Measurements from ENCODE around the gene LHX3.

LHX3 gene

DNA sequence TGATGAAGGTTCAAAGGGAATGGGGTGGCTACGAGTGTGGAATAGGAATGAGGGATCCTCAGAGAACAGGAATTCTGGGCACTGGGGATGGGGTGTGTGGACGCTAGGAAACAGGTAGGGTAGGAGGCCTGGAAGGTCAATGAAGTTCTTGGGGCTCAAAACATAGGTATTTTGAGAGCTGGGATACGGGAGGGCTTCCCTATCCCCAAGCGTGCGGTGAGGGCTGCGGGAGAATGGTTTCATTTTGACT lies 40.0 kb upstream of the LHX3 start:
- H2AFZ ChIP-seq (ENCODE audit: insufficient read depth, low read length, poor library complexity) = peak overlapping the region; percentile 37
- no peak overlapping the region for H3K23ac ChIP-seq (ENCODE audit: low read length)
- peak overlapping the region; percentile 93 for H3K4me3 ChIP-seq (ENCODE audit: low read depth, low read length)
- no peak overlapping the region for H4K8ac ChIP-seq (ENCODE audit: low read depth, low read length)
- no peak overlapping the region for H4K91ac ChIP-seq (ENCODE audit: low read depth, low read length)
- no peak overlapping the region for H3K14ac ChIP-seq (ENCODE audit: low read length)
- no peaks in the 10 kb centered on the region for H3K79me2 ChIP-seq (ENCODE audit: control insufficient read depth, insufficient read depth, low read length, poor library complexity)
- no peak overlapping the region for H2AK5ac ChIP-seq (ENCODE audit: low read length)
- H2BK5ac ChIP-seq (ENCODE audit: low read depth, low read length, poor library complexity) = no peak overlapping the region
- H3K4me2 ChIP-seq (ENCODE audit: low read length) = peak overlapping the region; percentile 81
- DNase-seq = no peak
- H3K9me3 ChIP-seq (ENCODE audit: insufficient read depth, low read depth, low read length) = no peaks in the 10 kb centered on the region
- no peaks in the 10 kb centered on the region for H3K36me3 ChIP-seq (ENCODE audit: control insufficient read depth in 1 of 2, insufficient read depth in 2 of 2, low read length in 2 of 2)
- H3K9ac ChIP-seq (ENCODE audit: low read length) = no peak overlapping the region
- no peak overlapping the region for H3K18ac ChIP-seq (ENCODE audit: low read length)
- no peak overlapping the region for H3K27ac ChIP-seq (ENCODE audit: low read depth, low read length)
- H3K4ac ChIP-seq (ENCODE audit: low read depth, low read length) = no peak overlapping the region
- no CpG with 5 or more reads among the region's 6 CpGs for WGBS (ENCODE audit: extremely low coverage, insufficient coverage, insufficient read length)
- H3K27me3 ChIP-seq (ENCODE audit: insufficient read depth, low read length) = no peaks in the 10 kb centered on the region
- peaks cover 9 to 12% of the 10 kb centered on the region in 2 experiments for H3K4me1 ChIP-seq (ENCODE audit: control insufficient read depth in 1 of 2, insufficient read depth in 2 of 2, low read length in 2 of 2)
- no peak overlapping the region for H2BK12ac ChIP-seq (ENCODE audit: low read length)
- no peaks in the 10 kb centered on the region for H3K79me1 ChIP-seq (ENCODE audit: low read length)
- no peak overlapping the region for H2BK120ac ChIP-seq (ENCODE audit: insufficient read depth, low read length, poor library complexity)
- no peak overlapping the region for H4K12ac ChIP-seq (ENCODE audit: low read depth, low read length)

DNA sequence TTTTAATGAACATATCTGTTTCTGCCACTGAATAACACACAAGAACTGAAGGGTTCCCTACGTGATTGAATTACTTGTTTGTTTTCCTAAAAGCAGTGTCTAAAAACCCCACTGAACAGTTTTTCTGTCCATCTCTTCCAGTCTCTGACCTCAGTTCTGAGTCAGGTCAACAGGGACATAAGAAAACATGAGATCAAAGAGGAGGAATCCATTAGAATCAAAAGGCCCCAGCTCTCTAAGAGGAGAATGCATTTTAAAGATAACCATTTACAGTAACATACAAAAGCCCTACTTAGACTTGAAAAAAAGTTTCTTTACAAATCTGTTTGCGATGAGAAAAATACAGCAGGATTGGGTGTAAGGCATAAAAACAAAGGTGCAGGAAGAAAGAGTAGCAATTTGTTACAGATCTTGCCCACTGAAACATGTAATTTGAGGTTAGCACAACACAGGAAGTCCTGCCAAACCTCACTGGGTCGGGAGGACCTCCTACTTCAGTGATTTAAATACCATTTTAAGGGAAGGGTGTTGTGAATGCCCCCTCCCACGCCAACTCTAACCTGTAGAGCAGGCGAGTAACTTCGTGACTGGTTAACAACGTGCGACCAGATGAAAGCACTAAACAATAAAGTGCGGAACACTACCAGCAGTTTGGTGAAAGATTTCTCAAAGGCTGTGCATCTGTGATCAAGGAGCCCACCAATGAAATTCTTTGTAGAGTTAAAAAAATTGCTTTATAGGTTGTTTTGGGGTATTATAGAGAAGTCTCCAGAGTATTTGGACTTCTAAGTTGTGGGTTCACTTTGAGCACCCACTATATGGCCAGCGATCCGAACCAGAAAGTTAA lies 39.4 kb upstream of the LHX3 start:
- no peak for DNase-seq
- Histone ChIP-seq H4K12ac (ENCODE audit: low read depth, low read length) (no peak overlapping the region), H2AFZ (ENCODE audit: insufficient read depth, low read length, poor library complexity) (no peak overlapping the region), H2BK12ac (ENCODE audit: low read length) (no peak overlapping the region), H3K4ac (ENCODE audit: low read depth, low read length) (no peak overlapping the region), H3K4me3 (ENCODE audit: low read depth, low read length) (no peak overlapping the region), H3K27me3 (ENCODE audit: insufficient read depth, low read length) (no peaks in the 10 kb centered on the region), H3K4me1 (ENCODE audit: control insufficient read depth in 1 of 2, insufficient read depth in 2 of 2, low read length in 2 of 2) (peaks cover 9 to 12% of the 10 kb centered on the region in 2 experiments), H3K18ac (ENCODE audit: low read length) (no peak overlapping the region), H2BK120ac (ENCODE audit: insufficient read depth, low read length, poor library complexity) (no peak overlapping the region), H4K91ac (ENCODE audit: low read depth, low read length) (no peak overlapping the region), H3K14ac (ENCODE audit: low read length) (no peak overlapping the region), H3K9ac (ENCODE audit: low read length) (no peak overlapping the region), H3K79me1 (ENCODE audit: low read length) (no peaks in the 10 kb centered on the region), H2AK5ac (ENCODE audit: low read length) (no peak overlapping the region), H3K27ac (ENCODE audit: low read depth, low read length) (no peak overlapping the region), H2BK5ac (ENCODE audit: low read depth, low read length, poor library complexity) (no peak overlapping the region), H3K4me2 (ENCODE audit: low read length) (peak overlapping the region; percentile 81), H3K9me3 (ENCODE audit: insufficient read depth, low read depth, low read length) (no peaks in the 10 kb centered on the region), H4K8ac (ENCODE audit: low read depth, low read length) (no peak overlapping the region), H3K36me3 (ENCODE audit: control insufficient read depth in 1 of 2, insufficient read depth in 2 of 2, low read length in 2 of 2) (no peaks in the 10 kb centered on the region), H3K79me2 (ENCODE audit: control insufficient read depth, insufficient read depth, low read length, poor library complexity) (no peaks in the 10 kb centered on the region), H3K23ac (ENCODE audit: low read length) (no peak overlapping the region)
- no CpG with 5 or more reads among the region's 11 CpGs for WGBS (ENCODE audit: extremely low coverage, insufficient coverage, insufficient read length)

DNA sequence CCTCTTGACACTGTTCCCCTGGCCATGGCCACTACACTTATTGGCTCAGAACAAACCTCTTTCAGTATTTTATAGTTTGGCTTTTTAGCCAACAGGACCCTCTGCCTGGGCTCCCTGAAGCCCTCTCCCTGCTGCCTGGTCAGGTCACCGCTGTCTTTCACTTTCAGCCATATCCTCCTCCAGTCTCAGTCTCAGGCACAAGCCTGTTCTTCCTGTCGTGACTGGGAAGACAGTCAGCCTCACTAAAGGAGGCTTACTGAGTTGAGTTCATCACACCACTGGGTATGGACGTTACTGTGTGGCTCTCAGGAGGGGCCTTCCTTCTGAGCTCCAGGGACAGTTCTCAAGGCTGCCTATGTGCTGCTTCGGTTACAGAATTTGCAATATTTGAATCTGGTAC lies 38.7 kb upstream of the LHX3 start:
- Histone ChIP-seq H3K4me1 (ENCODE audit: control insufficient read depth in 1 of 2, insufficient read depth in 2 of 2, low read length in 2 of 2) (peaks cover 9 to 12% of the 10 kb centered on the region in 2 experiments), H2BK5ac (ENCODE audit: low read depth, low read length, poor library complexity) (no peak overlapping the region), H2BK12ac (ENCODE audit: low read length) (no peak overlapping the region), H3K4ac (ENCODE audit: low read depth, low read length) (no peak overlapping the region), H3K18ac (ENCODE audit: low read length) (no peak overlapping the region), H3K27me3 (ENCODE audit: insufficient read depth, low read length) (no peaks in the 10 kb centered on the region), H2BK120ac (ENCODE audit: insufficient read depth, low read length, poor library complexity) (no peak overlapping the region), H3K79me2 (ENCODE audit: control insufficient read depth, insufficient read depth, low read length, poor library complexity) (no peaks in the 10 kb centered on the region), H3K79me1 (ENCODE audit: low read length) (no peaks in the 10 kb centered on the region), H2AK5ac (ENCODE audit: low read length) (no peak overlapping the region), H4K8ac (ENCODE audit: low read depth, low read length) (no peak overlapping the region), H3K36me3 (ENCODE audit: control insufficient read depth in 1 of 2, insufficient read depth in 2 of 2, low read length in 2 of 2) (no peaks in the 10 kb centered on the region), H3K14ac (ENCODE audit: low read length) (no peak overlapping the region), H3K9ac (ENCODE audit: low read length) (no peak overlapping the region), H3K27ac (ENCODE audit: low read depth, low read length) (no peak overlapping the region), H3K9me3 (ENCODE audit: insufficient read depth, low read depth, low read length) (no peaks in the 10 kb centered on the region), H4K12ac (ENCODE audit: low read depth, low read length) (no peak overlapping the region), H2AFZ (ENCODE audit: insufficient read depth, low read length, poor library complexity) (no peak overlapping the region), H4K91ac (ENCODE audit: low read depth, low read length) (no peak overlapping the region), H3K23ac (ENCODE audit: low read length) (no peak overlapping the region), H3K4me3 (ENCODE audit: low read depth, low read length) (no peak overlapping the region), H3K4me2 (ENCODE audit: low read length) (no peak overlapping the region)
- no peak for DNase-seq
- no CpG with 5 or more reads among the region's 4 CpGs for WGBS (ENCODE audit: extremely low coverage, insufficient coverage, insufficient read length)

DNA sequence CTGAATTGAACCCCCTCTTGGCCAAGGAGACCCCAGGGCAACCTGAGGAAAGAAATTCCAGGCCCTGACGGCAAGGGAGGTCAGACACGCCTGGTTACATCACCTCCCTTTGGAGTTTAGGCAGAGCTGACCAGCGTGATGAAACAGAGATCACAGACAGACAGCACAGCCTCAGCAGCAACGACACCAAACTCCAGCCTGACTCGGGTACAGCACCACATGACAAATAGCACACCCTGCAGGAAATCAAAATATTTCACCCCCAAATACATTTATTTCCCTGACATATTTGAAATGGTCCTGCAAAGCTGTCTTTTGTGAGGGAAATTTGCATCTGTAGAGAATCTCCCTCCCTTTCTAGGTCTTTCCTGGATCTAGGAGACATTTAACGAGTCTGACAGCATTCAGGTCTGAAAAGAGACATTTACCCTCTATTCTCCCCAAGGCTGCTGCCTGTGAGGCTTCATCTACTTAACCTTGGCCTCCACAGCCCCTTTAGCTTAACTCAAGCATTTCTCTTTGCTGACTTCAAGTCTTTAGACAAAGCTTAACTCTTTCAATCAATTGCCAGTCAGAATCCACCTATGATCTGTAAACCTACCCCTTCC lies 38.1 kb upstream of the LHX3 start:
- WGBS (ENCODE audit: extremely low coverage, insufficient coverage, insufficient read length) = no CpG with 5 or more reads among the region's 6 CpGs

More for the DNA sequence above, 38.1 kb upstream of the LHX3 start:
- Histone ChIP-seq H2BK120ac (ENCODE audit: insufficient read depth, low read length, poor library complexity) (no peak overlapping the region), H3K23ac (ENCODE audit: low read length) (no peak overlapping the region), H4K91ac (ENCODE audit: low read depth, low read length) (no peak overlapping the region), H3K36me3 (ENCODE audit: control insufficient read depth in 1 of 2, insufficient read depth in 2 of 2, low read length in 2 of 2) (no peaks in the 10 kb centered on the region), H3K4me2 (ENCODE audit: low read length) (no peak overlapping the region), H3K27me3 (ENCODE audit: insufficient read depth, low read length) (no peaks in the 10 kb centered on the region), H3K79me2 (ENCODE audit: control insufficient read depth, insufficient read depth, low read length, poor library complexity) (no peaks in the 10 kb centered on the region), H2AFZ (ENCODE audit: insufficient read depth, low read length, poor library complexity) (no peak overlapping the region), H3K4me1 (ENCODE audit: control insufficient read depth in 1 of 2, insufficient read depth in 2 of 2, low read length in 2 of 2) (peaks cover 8 to 11% of the 10 kb centered on the region in 2 experiments), H3K18ac (ENCODE audit: low read length) (no peak overlapping the region), H4K8ac (ENCODE audit: low read depth, low read length) (no peak overlapping the region), H3K14ac (ENCODE audit: low read length) (no peak overlapping the region), H4K12ac (ENCODE audit: low read depth, low read length) (no peak overlapping the region), H2BK12ac (ENCODE audit: low read length) (no peak overlapping the region), H3K79me1 (ENCODE audit: low read length) (no peaks in the 10 kb centered on the region), H2AK5ac (ENCODE audit: low read length) (no peak overlapping the region), H3K4me3 (ENCODE audit: low read depth, low read length) (no peak overlapping the region), H2BK5ac (ENCODE audit: low read depth, low read length, poor library complexity) (no peak overlapping the region), H3K4ac (ENCODE audit: low read depth, low read length) (no peak overlapping the region), H3K27ac (ENCODE audit: low read depth, low read length) (no peak overlapping the region), H3K9me3 (ENCODE audit: insufficient read depth, low read depth, low read length) (no peaks in the 10 kb centered on the region), H3K9ac (ENCODE audit: low read length) (peak overlapping the region; percentile 61)
- DNase-seq = no peak
